ENCODE data around the gene CST2.
"Not testable (repeated sequence)": the region's sequence is repeated elsewhere in the genome, so short reads cannot be mapped to it uniquely, and the experiment has no call there.

CST2 gene
- 0 to 0.05 (median 0) reads per million in 18 experiments for total RNA-seq

GRCh38 chr20:23826541-23827021, at the start of gene CST2:
TSS of gene CST2 (minus strand) at chr20:23826729. CDS start at chr20:23826660, 69 bp downstream.
- no peak for DNase-seq

DNA sequence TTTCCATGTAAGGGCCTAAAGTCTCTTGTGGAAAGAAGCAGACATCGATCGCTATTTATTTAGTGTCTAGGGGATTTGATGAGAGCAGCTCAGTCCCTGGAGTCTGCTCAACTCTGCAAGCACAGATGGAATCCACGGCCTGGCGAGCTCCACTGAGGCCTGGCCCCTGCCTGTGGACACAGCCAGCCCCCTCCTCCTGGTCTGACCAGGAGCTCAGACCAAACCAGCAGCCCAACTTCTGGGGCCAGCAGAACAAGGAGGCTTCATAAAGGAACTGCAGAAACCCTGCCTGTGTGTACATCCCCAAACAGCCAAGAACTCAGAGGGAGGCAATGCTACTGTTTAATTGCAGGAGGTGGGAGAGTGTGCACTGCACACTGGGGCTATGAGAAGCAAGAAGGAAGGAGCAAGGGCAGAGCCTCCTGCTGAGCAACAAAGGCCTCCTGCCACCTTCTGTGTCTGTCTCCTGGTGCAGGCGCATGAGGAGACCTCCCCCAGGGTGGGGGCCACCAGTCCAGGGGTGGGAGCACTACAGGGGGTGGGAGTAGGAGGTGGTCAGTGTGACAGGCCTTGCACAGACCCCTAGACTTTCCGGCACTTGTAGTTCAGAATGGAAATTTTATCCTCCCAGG, 49.2 kb upstream of the CST2 start:
- DNase-seq, result no peak

- no peak for DNase-seq
Observed at GRCh38 chr20:23874747-23875146, 48.2 kb upstream of the CST2 start.

- DNase-seq, result no peak
Observed at GRCh38 chr20:23873370-23874015, 47.0 kb upstream of the CST2 start.

GRCh38 chr20:23872065-23872464, 45.5 kb upstream of the CST2 start:
- DNase-seq, result no peak

DNA sequence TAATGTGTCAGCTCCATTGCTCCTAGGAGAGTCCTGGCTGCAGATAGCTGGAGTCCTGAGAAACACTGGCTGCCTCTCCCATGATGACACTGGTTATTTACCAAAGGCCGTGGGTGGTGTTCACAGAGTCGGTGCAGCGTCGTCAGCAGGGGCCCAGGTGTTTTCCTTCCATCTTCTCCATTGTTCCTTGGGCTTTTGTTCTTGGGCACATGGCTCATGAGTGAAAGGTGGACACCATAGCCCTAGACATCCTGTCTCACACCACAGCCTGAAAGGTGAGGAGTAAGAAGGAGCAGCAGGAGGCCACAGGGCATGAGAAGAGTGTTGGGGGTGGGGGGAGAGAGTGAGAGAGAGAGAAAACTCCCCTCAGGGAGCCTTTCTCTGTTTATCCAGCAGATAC, 43.9 kb upstream of the CST2 start:
- DNase-seq, result no peak

- DNase-seq, result no peak
Observed at GRCh38 chr20:23869520-23869919, 43.0 kb upstream of the CST2 start.

GRCh38 chr20:23868321-23868720, 41.8 kb upstream of the CST2 start:
- DNase-seq, result no peak

GRCh38 chr20:23867152-23867776, 40.7 kb upstream of the CST2 start:
- DNase-seq, result no peak

- not testable (repeated sequence) for DNase-seq
Observed at GRCh38 chr20:23860771-23861170, 34.2 kb upstream of the CST2 start.

- no peak for DNase-seq
Observed at GRCh38 chr20:23857962-23858595, 31.6 kb upstream of the CST2 start.

GRCh38 chr20:23856736-23857135, 30.2 kb upstream of the CST2 start:
- no peak for DNase-seq

DNA sequence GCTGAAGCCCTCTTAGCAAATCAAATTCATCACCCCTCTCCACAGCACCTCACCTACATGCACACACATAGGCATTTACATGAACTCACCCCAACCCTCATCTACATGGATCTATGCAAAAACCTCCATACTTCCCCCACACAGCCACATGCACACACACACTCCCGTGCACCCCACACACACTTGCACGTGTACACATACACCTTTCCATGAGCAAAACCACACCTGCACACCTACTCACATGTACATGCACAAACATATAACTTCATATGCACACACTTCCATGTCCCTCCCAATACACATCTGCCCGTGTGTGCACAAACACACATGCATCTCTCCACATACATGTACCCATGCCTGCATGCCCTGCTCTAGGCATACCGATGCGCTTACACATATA, 29.7 kb upstream of the CST2 start:
- DNase-seq, result no peak

DNA sequence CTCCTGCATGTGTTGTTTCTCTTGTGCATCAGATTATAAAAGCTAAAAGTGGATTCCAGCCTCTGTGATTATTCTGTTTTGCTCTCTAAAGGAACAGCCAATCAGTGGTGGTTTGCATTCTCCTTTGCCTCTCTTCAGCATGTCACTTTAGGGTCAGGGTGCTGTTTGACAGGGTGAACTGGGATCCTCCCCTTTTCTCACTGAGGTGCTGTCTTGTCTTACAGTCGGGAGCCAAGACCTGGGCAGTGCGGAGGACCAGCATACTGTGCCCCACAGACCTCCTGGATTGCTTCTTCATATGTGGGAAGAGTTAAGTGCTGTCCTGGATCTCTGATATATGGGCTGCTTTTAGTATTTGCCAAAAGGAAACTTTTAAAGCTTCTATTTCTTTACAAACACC, 15.2 kb upstream of the CST2 start:
- no peak for DNase-seq

- DNase-seq, result no peak
Observed at GRCh38 chr20:23835716-23836115, 9.2 kb upstream of the CST2 start.

DNA sequence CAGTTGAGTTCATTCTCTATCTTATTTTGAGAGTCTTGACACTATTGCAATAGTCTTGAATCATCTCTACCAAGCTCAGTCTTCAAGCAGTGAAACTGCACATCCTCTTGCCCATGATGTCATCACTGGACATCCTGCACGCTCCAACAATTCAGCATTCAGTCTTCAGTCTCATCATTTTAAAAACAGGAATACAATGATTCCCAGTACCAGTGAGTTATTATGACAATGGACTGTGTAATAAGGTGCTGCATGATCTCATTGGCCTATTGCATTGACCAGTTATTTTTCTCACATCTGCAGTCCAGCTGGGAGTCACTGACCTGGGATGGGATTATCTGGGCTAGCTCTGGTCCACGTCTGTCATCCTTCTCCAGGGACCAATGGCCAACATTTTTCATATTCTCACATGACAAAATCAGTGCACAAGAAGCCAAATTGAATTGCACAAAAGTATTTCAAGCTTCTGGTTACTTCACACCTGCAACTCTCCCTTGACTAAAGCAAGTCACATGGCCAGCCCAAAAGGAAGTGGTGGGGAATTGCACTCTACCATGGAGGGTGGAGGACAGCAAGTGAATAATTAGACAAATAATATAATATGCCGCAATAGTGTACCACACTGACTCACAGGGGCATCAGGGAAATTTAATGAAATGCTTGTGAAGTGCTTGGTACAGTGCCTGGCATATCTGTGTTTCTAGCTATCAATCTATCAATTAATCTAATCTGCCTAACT, 6.4 kb upstream of the CST2 start:
- DNase-seq, result peak; percentile 2 to 28

GRCh38 chr20:23831961-23832360, 5.4 kb upstream of the CST2 start:
- peak in 1 of 2 donors; percentile 64 for DNase-seq

DNA sequence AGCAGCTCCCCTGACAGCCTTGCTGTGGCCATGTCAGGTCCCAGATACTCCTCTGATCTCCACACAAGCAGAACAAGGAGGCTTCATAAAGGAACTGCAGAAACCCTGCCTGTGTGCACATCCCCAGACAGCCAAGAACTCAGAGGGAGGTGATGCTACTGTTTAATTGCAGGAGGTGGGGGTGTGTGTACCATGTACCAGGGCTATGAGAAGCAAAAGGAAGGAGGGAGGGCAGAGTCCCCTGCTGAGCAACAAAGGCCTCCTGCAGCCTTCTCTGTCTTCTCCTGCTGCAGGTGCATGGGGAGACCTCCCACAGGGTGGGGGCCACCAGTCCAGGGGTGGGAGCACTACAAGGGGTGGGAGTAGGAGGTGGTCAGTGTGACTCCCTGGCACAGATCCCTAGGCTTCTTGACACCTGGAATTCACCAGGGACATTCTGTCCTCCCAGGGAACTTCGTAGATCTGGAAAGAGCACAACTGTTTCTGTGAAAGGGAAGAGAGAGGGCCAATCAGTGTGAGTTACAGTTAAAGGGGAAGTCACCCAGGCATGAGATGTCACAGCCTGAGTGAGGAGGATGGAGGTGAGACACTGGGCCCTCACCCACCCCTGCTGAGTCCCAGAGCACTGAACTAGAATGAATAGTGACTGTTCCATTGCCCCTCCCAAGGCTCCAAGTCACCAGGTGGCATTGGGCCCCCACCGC, 2.8 kb downstream of the CST2 start:
- DNase-seq, result no peak

GRCh38 chr20:23823111-23823510, 3.4 kb downstream of the CST2 start:
- DNase-seq, result no peak

- DNase-seq, result no peak
Observed at GRCh38 chr20:23820493-23820892, 6.0 kb downstream of the CST2 start.

- DNase-seq, result not testable (repeated sequence)
Observed at GRCh38 chr20:23811559-23811958, 15.0 kb downstream of the CST2 start.

- not testable (repeated sequence) for DNase-seq
Observed at GRCh38 chr20:23810349-23810748, 16.2 kb downstream of the CST2 start.

Measured in inflammatory macrophage (primary cell).